GM18861 (cell line): ENCODE measurements around the gene TEX22.

Experiments used
- ATAC-seq: cut with Tn5 transposase; IDR thresholded peaks from one replicate; pipeline ENCODE4 v1.9.1; 2021; ENCODE audit not compliant: unreplicated experiment

The TEX22 gene

DNA sequence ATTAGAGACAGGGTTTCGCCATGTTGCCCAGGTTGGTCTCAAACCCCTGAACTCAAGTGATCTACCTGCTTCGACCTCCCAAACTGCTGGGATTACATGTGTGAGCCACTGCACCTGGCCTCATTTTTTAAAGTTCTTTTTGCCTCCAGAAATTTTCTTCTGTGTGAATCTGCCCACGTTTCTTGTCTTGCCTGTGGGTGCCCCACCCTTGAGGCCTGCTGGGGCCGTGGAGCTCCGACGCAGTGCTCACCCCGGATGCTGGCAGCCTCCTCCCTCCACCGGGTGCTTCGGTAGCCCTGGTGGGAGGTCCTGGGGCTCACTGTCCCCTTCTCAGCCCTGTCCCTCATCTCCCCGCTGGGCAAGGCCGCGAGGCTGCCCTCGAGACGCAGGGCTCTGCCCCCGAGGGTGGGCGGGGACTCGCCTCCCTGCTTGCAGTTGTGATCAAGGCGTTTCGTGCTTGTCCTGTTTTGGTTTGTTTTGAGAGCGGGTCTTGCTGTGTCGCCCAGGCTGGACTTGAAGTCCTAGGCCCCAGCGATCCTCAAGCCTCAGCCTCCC is 56.8 kb downstream of the TEX22 start:
- no peak for ATAC-seq

DNA sequence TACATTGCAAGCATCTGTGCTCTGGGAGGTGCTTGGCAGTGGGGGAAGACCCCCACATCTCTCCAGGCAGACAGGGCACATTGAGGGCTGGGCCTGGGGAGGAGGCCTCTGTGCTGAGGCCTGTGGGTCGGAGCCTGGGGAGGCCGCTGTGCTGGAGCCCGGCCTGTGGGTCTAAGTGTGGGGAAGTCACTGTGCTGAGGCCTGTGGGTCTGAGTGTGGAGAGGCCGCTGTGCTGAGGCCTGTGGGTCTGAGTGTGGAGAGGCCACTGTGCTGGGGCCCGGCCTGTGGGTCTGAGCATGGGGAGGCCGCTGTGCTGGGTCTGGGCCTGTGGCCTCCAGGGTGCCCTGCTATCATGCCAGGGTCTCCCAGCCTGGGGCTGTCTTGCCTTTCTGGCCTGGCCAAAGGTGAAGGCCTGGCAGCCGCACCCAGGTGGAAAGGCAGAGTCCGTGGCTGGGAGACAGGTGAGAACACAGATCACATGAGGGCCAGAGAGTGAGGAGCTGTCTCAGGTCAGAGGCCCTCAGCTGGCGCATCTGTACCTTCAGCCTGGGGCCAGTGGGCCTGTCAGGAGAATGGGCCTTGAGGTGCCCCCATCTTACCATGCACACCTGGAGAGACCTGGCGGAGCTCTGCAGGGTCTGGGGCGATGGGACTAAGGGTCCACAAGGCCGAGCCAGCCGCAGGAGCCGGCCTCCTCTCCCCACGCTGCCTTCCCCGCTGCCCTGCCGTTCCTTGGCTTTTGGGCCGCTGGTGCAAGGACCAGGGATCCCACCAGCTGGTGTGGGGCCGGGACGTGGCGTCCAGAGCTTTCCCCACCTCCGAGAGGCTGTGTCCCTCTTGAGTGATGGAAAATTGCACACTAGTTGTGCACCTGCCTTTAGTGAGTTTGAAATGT is 57.7 kb downstream of the TEX22 start:
- no peak for ATAC-seq

DNA sequence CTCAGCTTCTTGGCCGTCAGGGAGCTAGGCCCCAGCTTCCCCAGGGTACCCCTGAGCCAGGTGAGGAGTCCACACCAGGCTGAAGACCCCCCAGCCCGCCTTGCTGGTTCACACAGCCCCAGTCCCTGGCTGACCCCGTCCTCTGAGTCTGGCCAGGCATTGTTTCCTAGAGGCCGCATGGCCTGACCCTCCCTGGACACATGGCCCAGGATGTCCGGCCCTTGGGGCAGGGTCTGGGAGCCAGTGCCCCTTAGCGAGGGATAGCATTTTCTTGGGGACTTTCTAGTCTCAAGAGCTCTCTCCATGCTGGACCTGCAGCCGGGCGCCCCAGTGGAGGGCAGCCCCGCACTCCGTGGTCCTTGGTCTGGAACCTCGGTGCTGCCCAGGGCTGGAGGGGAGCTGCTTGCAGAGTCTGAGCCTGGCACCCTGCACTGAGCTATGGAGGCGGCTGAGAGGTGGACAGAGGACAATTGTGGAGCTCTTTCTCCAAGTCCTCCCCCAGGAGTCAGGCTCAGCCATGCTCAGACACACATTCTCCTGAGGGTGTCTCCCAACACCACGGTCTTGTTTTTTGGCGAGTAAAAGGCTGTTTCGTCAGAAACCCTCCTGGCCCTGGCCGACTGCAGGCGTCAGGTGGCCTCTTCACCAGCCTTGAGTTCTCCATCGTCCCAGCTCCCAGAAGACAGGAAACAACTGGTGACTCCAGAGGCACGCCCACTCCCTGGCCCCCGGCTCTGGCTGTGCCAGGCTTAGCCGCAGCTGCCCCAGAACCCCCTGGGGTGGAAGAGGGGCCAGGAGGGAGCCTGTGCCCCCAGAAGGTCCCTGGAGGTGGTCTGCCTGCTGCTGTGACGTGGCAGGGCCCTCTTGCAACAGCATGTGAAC is 58.6 kb downstream of the TEX22 start:
- no peak for ATAC-seq

- ATAC-seq = no peak
Measured at GRCh38 chr14:105458010-105458409, 59.7 kb downstream of the TEX22 start.

- no peak for ATAC-seq
Measured at GRCh38 chr14:105458571-105458970, 60.2 kb downstream of the TEX22 start.

DNA sequence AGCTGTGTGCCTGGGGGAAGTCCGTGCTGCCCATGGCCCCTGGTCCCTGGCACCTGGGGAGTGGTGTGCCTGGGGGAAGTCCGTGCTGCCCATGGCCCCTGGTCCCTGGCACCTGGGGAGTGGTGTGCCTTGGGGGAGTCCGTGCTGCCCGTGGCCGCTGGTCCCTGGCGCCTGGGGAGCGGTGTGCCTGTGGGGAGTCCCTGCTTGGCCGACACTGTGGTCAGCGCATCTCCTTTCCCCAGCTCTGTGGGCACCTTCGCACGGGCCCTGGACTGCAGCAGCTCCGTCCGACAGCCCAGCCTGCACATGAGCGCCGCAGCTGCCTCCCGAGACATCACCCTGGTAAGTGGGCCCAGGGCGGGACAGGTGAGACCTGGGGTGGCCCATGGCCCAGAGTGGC is 61.8 kb downstream of the TEX22 start:
- no peak for ATAC-seq

- no peak for ATAC-seq
Measured at GRCh38 chr14:105460616-105461015, 62.3 kb downstream of the TEX22 start.

DNA sequence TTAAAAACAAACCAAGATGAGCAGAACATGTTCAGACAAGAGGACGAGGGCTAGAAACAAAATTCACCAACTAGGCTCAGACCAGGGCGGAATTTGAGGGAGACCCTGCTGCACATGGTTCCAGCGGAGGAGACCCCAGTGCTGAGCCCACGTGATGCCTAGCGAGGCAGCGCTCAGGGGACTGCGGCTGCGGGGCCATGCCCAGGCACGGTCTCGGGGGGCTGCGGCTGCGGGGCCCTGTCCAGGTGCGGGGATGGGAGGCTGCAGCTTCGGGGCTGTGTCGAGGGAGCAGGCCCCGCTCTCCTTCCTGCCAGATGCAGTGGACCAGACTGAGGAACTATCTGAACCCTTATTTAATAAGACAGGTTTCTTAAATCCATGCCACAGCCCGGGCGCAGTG is 63.6 kb downstream of the TEX22 start:
- ATAC-seq = no peak
